BE2C (cell line): Measurements from ENCODE around the gene QARS1. TPM values are rescaled to one million over a fixed set of nuclear protein-coding genes. Genes with fewer than 3 reads are reported as not detected.

Experiments used
- DNase-seq: peaks from one replicate; pipeline ENCODE4 v3.0.0-alpha.2; 2020
- H3K27me3 ChIP-seq: fragments of 250-450 bp; sonication (Bioruptor Pico); 2 replicates; pipeline ENCODE4 v1.5.1; 2020; ENCODE audit warnings: mild to moderate bottlenecking
- H3K36me3 ChIP-seq: fragments of 250-450 bp; sonication (Bioruptor Pico); 2 replicates; pipeline ENCODE4 v1.5.1; 2020; ENCODE audit warnings: mild to moderate bottlenecking
- H3K4me1 ChIP-seq: fragments of 250-450 bp; sonication (Bioruptor Pico); 2 replicates; pipeline ENCODE4 v1.5.1; 2020
- H3K4me3 ChIP-seq: 2 replicates; pipeline ENCODE4 v1.5.1; 2011; ENCODE audit warnings: low read depth, low read length
- H3K9me3 ChIP-seq: fragments of 250-450 bp; sonication (Bioruptor Pico); 2 replicates; pipeline ENCODE4 v1.5.1; 2020
- CTCF ChIP-seq: IDR thresholded peaks from 2 replicates; pipeline ENCODE4 v1.5.1; 2012; ENCODE audit warnings: mild to moderate bottlenecking, low read depth, low read length
- polyA plus RNA-seq: library from polyadenylated mRNA; unstranded; fragments of >200 nt; gene quantifications from one replicate; pipeline ENCODE4 v1.2.1, GENCODE V29; 2012; ENCODE audit warnings: low read depth, missing spikeins; ENCODE audit not compliant: insufficient read length, insufficient read depth

QARS1 gene
- polyA plus RNA-seq: 142 TPM

- peak; percentile 89 for DNase-seq
- Histone ChIP-seq H3K36me3 (peaks cover 12% of the 10 kb centered on the region), H3K4me3 (peak within 1 kb of the TSS; percentile 78), H3K27me3 (no peaks in the 10 kb centered on the region), H3K9me3 (no peaks in the 10 kb centered on the region), H3K4me1 (no peaks in the 10 kb centered on the region)
- no peak for TF ChIP-seq CTCF
These were observed at the start of gene QARS1 for GRCh38 chr3:49104427-49105291. TSS of gene QARS1 (minus strand) at chr3:49104757. CDS start at chr3:49104733, 24 bp downstream.

GRCh38 chr3:49153349-49153912 lies 48.9 kb upstream of the QARS1 start:
- DNase-seq: no peak
- Histone ChIP-seq H3K27me3 (no peaks in the 10 kb centered on the region), H3K36me3 (no peaks in the 10 kb centered on the region), H3K9me3 (no peaks in the 10 kb centered on the region), H3K4me1 (no peaks in the 10 kb centered on the region), H3K4me3 (no peak overlapping the region)
- no peak for TF ChIP-seq CTCF

GRCh38 chr3:49151610-49152009 lies 47.1 kb upstream of the QARS1 start:
- Histone ChIP-seq H3K4me1 (no peaks in the 10 kb centered on the region), H3K27me3 (no peaks in the 10 kb centered on the region), H3K9me3 (no peaks in the 10 kb centered on the region), H3K36me3 (no peaks in the 10 kb centered on the region), H3K4me3 (no peak overlapping the region)
- DNase-seq: no peak
- TF ChIP-seq CTCF: no peak

GRCh38 chr3:49148159-49148558 lies 43.6 kb upstream of the QARS1 start:
- Histone ChIP-seq H3K9me3 (no peaks in the 10 kb centered on the region), H3K27me3 (no peaks in the 10 kb centered on the region), H3K4me1 (no peaks in the 10 kb centered on the region), H3K36me3 (no peaks in the 10 kb centered on the region), H3K4me3 (no peak overlapping the region)
- no peak for TF ChIP-seq CTCF
- no peak for DNase-seq

- no peaks in the 10 kb centered on the region for H3K9me3 ChIP-seq
- no peaks in the 10 kb centered on the region for H3K36me3 ChIP-seq
- H3K4me1 ChIP-seq: no peaks in the 10 kb centered on the region
- H3K27me3 ChIP-seq: no peaks in the 10 kb centered on the region
- TF ChIP-seq CTCF: no peak
- no peak overlapping the region for H3K4me3 ChIP-seq
- DNase-seq: no peak
These were observed 35.5 kb upstream of the QARS1 start for GRCh38 chr3:49140080-49140479.

DNA sequence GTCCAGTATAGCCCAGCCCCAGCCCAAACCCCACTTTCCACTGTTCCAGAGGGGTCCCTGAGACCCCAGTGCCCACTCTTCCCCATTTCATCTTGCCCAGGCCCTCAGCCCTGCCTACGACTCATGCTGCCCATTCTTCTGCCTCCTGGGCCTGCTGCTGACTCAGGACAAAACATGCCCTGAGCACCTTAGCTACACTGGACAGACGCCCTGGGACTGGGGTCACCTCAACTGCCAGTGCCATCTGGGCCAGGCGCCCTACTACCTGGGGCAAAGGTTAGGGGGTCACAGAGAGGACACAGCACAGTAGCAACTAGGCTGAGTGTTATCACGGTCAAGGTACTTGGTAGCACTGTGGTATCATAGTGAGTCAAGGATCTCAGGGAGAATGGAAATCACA lies 30.9 kb upstream of the QARS1 start:
- Histone ChIP-seq H3K36me3 (no peaks in the 10 kb centered on the region), H3K27me3 (no peaks in the 10 kb centered on the region), H3K4me1 (no peaks in the 10 kb centered on the region), H3K4me3 (no peak overlapping the region), H3K9me3 (no peaks in the 10 kb centered on the region)
- TF ChIP-seq CTCF: no peak
- no peak for DNase-seq
